ENCODE measurements around the gene ATXN8OS.
"Not testable (repeated sequence)": the region's sequence is repeated elsewhere in the genome, so short reads cannot be mapped to it uniquely, and the experiment has no call there.

- TF ChIP-seq ZNF274 (IDR thresholded peaks at IDR 0.05; ENCODE audit: low read depth, low read length); SUZ12 (IDR thresholded peaks at IDR 0.05; ENCODE audit: extremely low read depth, insufficient read depth, insufficient read length); YY1 (IDR thresholded peaks at IDR 0.05; ENCODE audit: insufficient read depth, insufficient read length): not testable (repeated sequence)
Measured at GRCh38 chr13:70142658-70143057, 35.0 kb downstream of the ATXN8OS start.
